ENCODE results near the gene EID1. TPM values are rescaled to one million over a fixed set of nuclear protein-coding genes. Genes with fewer than 3 reads are reported as not detected.

Gene EID1
- total and polyA plus RNA-seq, 2 donors (not counting 3 experiments of a cell fraction or from before 2014, with no cell fraction given): 146 to 155 TPM

DNA sequence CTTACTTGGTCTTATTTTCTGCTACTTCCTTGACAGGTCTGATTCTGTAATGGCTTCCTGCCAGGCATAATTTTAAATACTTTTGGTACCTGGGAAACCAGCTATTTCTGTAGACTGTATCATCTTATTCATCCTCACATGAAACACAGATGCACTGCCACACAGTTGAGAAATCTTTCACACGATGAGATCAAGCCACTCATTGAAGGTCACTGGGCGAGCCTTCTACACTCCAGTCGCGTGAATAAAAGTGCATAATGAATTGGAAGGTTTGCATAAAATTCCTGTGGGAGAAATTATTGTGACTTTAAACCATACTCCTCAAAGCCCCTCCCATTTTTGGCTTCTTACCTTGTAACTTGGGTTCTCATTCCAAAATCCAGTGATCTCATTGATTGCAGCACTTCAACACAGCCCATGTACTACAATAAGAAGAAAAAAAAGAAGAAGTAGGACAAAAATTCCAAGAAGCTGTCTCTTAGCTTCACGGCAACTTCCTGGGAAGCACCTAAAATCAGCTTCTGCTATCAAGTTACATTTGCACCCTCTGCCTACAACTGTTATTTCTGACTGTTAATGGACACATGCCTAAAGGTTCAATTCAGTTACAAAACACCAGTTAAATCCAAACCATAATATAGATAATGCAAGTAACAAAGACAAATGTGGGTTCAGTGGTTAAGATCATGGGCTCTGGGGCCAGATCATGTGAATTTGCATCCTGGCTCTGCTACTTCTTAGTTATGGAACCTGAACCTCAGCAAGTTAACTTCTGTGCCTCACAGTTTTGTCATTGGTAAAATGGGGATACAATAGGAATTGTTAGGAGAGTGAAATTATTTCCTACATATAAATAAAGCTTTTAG is 46.8 kb downstream of the EID1 start:
- H3K36me3 ChIP-seq (ENCODE audit: control insufficient read depth in 2 of 2, extremely low read depth in 1 of 2, insufficient read depth in 2 of 2, low read length in 2 of 2): no peaks in the 10 kb centered on the region
- no peak overlapping the region for H2AFZ ChIP-seq (ENCODE audit: low read depth, low read length)
- BruUV-seq (replicated peaks): no TSS peak
- no peak overlapping the region for H3K9ac ChIP-seq (replicated peaks; ENCODE audit: extremely low read depth, insufficient read depth, low read length)
- no peak overlapping the region for H3K27ac ChIP-seq (ENCODE audit: insufficient read depth, low read depth, low read length)
- H3K27me3 ChIP-seq (ENCODE audit: control insufficient read depth in 2 of 2, insufficient read depth in 2 of 2, low read length in 2 of 2): peaks cover 2 to 6% of the 10 kb centered on the region in 2 experiments
- DNase-seq (ENCODE audit: low read depth, low spot score) (no peak), FAIRE-seq (no peak)
- CTCF ChIA-PET: interaction anchor here (0.8 to 1.9 kb wide), 4 partner anchors 51 to 221 kb away, joined by 3 to 6 read pairs (median 3); no protein-coding TSS in a partner anchor
- H4K20me1 ChIP-seq (replicated peaks; ENCODE audit: control insufficient read depth, extremely low read depth, insufficient read depth, low read length): no peaks in the 10 kb centered on the region
- no peaks in the 10 kb centered on the region for H3K9me3 ChIP-seq (replicated peaks; ENCODE audit: control insufficient read depth, insufficient read depth, low read length)
- intact Hi-C loops (cut with micrococcal nuclease) (no loop called here), dilution Hi-C loops (cut with MboI; ENCODE audit: extremely low pct_ligation_motif_present, low sequenced_read_pairs) (no loop called here)
- H3K4me2 ChIP-seq (ENCODE audit: insufficient read depth, low read length): no peak overlapping the region
- peaks cover 10% of the 10 kb centered on the region for H3K4me1 ChIP-seq (ENCODE audit: control insufficient read depth, extremely low read depth, insufficient read depth, low read length)
- TF ChIP-seq JUN (IDR thresholded peaks at IDR 0.05; ENCODE audit: borderline replicate concordance, insufficient read depth, insufficient read length, low read depth) (no peak), POLR2A (IDR thresholded peaks at IDR 0.05; ENCODE audit: low read depth, low read length) (no peak), MYC (IDR thresholded peaks at IDR 0.05; ENCODE audit: low read depth, low read length) (no peak), FOS (IDR thresholded peaks at IDR 0.05; ENCODE audit: borderline replicate concordance, insufficient read depth, low read length) (no peak), POLR2AphosphoS5 (IDR thresholded peaks at IDR 0.05; ENCODE audit: insufficient read depth, low read depth, low read length) (no peak), EZH2 (IDR thresholded peaks at IDR 0.05; ENCODE audit: borderline replicate concordance, low read depth, low read length, severe bottlenecking) (no peak), GATA2 (IDR thresholded peaks at IDR 0.05; ENCODE audit: insufficient read depth, insufficient read length, low read depth, low read length) (no peak)
- TF ChIP-seq, protein P1, sequence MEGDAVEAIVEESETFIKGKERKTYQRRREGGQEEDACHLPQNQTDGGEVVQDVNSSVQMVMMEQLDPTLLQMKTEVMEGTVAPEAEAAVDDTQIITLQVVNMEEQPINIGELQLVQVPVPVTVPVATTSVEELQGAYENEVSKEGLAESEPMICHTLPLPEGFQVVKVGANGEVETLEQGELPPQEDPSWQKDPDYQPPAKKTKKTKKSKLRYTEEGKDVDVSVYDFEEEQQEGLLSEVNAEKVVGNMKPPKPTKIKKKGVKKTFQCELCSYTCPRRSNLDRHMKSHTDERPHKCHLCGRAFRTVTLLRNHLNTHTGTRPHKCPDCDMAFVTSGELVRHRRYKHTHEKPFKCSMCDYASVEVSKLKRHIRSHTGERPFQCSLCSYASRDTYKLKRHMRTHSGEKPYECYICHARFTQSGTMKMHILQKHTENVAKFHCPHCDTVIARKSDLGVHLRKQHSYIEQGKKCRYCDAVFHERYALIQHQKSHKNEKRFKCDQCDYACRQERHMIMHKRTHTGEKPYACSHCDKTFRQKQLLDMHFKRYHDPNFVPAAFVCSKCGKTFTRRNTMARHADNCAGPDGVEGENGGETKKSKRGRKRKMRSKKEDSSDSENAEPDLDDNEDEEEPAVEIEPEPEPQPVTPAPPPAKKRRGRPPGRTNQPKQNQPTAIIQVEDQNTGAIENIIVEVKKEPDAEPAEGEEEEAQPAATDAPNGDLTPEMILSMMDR (IDR thresholded peaks at IDR 0.05; ENCODE audit: extremely low read depth in 1 of 2, insufficient read depth in 1 of 2, low read depth in 1 of 2, low read length in 2 of 2): no peak
- TF ChIP-seq, protein P2, sequence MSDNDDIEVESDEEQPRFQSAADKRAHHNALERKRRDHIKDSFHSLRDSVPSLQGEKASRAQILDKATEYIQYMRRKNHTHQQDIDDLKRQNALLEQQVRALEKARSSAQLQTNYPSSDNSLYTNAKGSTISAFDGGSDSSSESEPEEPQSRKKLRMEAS (IDR thresholded peaks at IDR 0.05; ENCODE audit: insufficient read depth, insufficient read length): no peak
- no peaks in the 10 kb centered on the region for H3K9me1 ChIP-seq (replicated peaks; ENCODE audit: control insufficient read depth, extremely low read depth, insufficient read depth, low read length)
- no peaks in the 10 kb centered on the region for H3K79me2 ChIP-seq (ENCODE audit: control insufficient read depth, insufficient read depth, low read length)
- POLR2A ChIA-PET: no interaction called here
- H3K4me3 ChIP-seq (replicated peaks in 1 of 3; ENCODE audit: insufficient read depth in 1 of 3, low read depth in 1 of 3, low read length in 3 of 3): no peak overlapping the region
